ENCODE data around the gene ZBTB16.

ZBTB16 gene

DNA sequence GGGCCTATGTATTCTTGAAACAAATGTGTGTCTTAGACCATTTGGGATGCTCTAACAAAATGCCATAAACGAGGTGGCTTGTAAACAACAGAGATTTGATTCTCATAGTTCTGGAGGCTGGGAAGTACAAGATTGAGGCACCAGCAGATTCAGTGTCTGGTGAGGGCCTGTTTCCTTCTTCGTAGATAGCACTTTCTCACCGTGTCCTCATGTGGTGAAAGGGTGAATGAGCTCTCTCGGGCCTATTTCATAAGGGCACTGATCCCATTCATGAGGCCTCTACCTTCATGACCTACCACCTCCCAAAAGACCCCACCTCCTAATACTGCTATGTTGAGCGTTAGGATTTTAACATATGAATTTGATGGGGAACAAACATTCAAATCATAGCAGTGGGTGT is 230.3 kb downstream of the ZBTB16 start:
- H3K9ac ChIP-seq = no peak overlapping the region

GRCh38 chr11:114290503-114291235 is 231.2 kb downstream of the ZBTB16 start:
- H3K9ac ChIP-seq = no peak overlapping the region
- no peak overlapping the region for H2AFZ ChIP-seq (ENCODE audit: low read depth)
- H3K79me2 ChIP-seq (ENCODE audit: insufficient read depth, low read depth) = no peaks in the 10 kb centered on the region
- H4K20me1 ChIP-seq (ENCODE audit: insufficient read depth) = no peaks in the 10 kb centered on the region
- H3K27me3 ChIP-seq (ENCODE audit: insufficient read depth, low read depth) = no peaks in the 10 kb centered on the region
- H3K4me3 ChIP-seq (IDR thresholded peaks at IDR 0.05; ENCODE audit: insufficient read depth, low read depth, low read length) = no peak overlapping the region
- H3K4me2 ChIP-seq = no peak overlapping the region
- no peaks in the 10 kb centered on the region for H3K4me1 ChIP-seq (ENCODE audit: low read depth, poor library complexity, severe bottlenecking)
- TF ChIP-seq, protein P1, sequence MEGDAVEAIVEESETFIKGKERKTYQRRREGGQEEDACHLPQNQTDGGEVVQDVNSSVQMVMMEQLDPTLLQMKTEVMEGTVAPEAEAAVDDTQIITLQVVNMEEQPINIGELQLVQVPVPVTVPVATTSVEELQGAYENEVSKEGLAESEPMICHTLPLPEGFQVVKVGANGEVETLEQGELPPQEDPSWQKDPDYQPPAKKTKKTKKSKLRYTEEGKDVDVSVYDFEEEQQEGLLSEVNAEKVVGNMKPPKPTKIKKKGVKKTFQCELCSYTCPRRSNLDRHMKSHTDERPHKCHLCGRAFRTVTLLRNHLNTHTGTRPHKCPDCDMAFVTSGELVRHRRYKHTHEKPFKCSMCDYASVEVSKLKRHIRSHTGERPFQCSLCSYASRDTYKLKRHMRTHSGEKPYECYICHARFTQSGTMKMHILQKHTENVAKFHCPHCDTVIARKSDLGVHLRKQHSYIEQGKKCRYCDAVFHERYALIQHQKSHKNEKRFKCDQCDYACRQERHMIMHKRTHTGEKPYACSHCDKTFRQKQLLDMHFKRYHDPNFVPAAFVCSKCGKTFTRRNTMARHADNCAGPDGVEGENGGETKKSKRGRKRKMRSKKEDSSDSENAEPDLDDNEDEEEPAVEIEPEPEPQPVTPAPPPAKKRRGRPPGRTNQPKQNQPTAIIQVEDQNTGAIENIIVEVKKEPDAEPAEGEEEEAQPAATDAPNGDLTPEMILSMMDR (conservative IDR thresholded peaks at IDR 0.05; ENCODE audit: low read depth, low read length) = no peak
- no peaks in the 10 kb centered on the region for H3K36me3 ChIP-seq (ENCODE audit: insufficient read depth)
- H3K27ac ChIP-seq = no peak overlapping the region

More for the DNA sequence above, 230.3 kb downstream of the ZBTB16 start:
- H3K79me2 ChIP-seq (ENCODE audit: insufficient read depth, low read depth) = no peaks in the 10 kb centered on the region
- H3K27ac ChIP-seq = no peak overlapping the region
- H2AFZ ChIP-seq (ENCODE audit: low read depth) = no peak overlapping the region
- no peaks in the 10 kb centered on the region for H3K4me1 ChIP-seq (ENCODE audit: low read depth, poor library complexity, severe bottlenecking)
- H3K36me3 ChIP-seq (ENCODE audit: insufficient read depth) = no peaks in the 10 kb centered on the region
- no peaks in the 10 kb centered on the region for H3K27me3 ChIP-seq (ENCODE audit: insufficient read depth, low read depth)
- TF ChIP-seq, protein P1 (conservative IDR thresholded peaks at IDR 0.05; ENCODE audit: low read depth, low read length) = no peak
- no peak overlapping the region for H3K4me3 ChIP-seq (IDR thresholded peaks at IDR 0.05; ENCODE audit: insufficient read depth, low read depth, low read length)
- no peak overlapping the region for H3K4me2 ChIP-seq
- H4K20me1 ChIP-seq (ENCODE audit: insufficient read depth) = no peaks in the 10 kb centered on the region

DNA sequence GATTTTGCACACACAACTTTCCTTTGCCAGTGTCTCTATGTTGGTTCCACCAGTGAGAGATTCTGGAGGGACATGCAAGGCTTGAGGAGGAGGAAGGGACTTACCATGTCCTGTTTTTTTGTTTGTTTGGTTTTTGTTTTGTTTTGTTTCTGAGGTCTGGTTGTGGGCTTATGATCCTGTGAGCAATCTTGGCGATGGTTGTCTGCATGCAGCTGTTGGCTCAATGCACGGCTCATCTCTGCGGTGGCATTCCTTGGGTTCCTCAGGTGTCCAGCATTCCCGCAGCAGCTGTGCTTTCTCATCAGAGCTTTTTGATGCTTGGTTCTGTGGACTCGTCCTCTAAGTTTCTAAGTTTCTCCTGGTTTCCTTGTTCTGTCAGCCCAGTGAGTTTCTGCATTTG is 231.9 kb downstream of the ZBTB16 start:
- H3K4me1 ChIP-seq (ENCODE audit: low read depth, poor library complexity, severe bottlenecking) = no peaks in the 10 kb centered on the region
- H3K36me3 ChIP-seq (ENCODE audit: insufficient read depth) = no peaks in the 10 kb centered on the region
- H3K79me2 ChIP-seq (ENCODE audit: insufficient read depth, low read depth) = no peaks in the 10 kb centered on the region
- no peak overlapping the region for H2AFZ ChIP-seq (ENCODE audit: low read depth)
- no peak overlapping the region for H3K27ac ChIP-seq
- H3K4me2 ChIP-seq = no peak overlapping the region
- no peaks in the 10 kb centered on the region for H4K20me1 ChIP-seq (ENCODE audit: insufficient read depth)
- H3K4me3 ChIP-seq (IDR thresholded peaks at IDR 0.05; ENCODE audit: insufficient read depth, low read depth, low read length) = no peak overlapping the region
- TF ChIP-seq, protein P1 (conservative IDR thresholded peaks at IDR 0.05; ENCODE audit: low read depth, low read length) = no peak
- H3K27me3 ChIP-seq (ENCODE audit: insufficient read depth, low read depth) = no peaks in the 10 kb centered on the region
- no peak overlapping the region for H3K9ac ChIP-seq

- Histone ChIP-seq H3K36me3 (ENCODE audit: insufficient read depth) (no peaks in the 10 kb centered on the region), H4K20me1 (ENCODE audit: insufficient read depth) (no peaks in the 10 kb centered on the region), H3K9ac (no peak overlapping the region), H3K4me1 (ENCODE audit: low read depth, poor library complexity, severe bottlenecking) (no peaks in the 10 kb centered on the region), H3K4me2 (no peak overlapping the region), H3K27ac (no peak overlapping the region), H3K4me3 (IDR thresholded peaks at IDR 0.05; ENCODE audit: insufficient read depth, low read depth, low read length) (no peak overlapping the region), H2AFZ (ENCODE audit: low read depth) (no peak overlapping the region), H3K27me3 (ENCODE audit: insufficient read depth, low read depth) (no peaks in the 10 kb centered on the region), H3K79me2 (ENCODE audit: insufficient read depth, low read depth) (no peaks in the 10 kb centered on the region)
- TF ChIP-seq, protein P1 (conservative IDR thresholded peaks at IDR 0.05; ENCODE audit: low read depth, low read length) = no peak
Measured at GRCh38 chr11:114291842-114292680, 232.6 kb downstream of the ZBTB16 start.
